ENCODE measurements around the gene DICER1. TPM values are rescaled to one million over a fixed set of nuclear protein-coding genes. Genes with fewer than 3 reads are reported as not detected.

The DICER1 gene
- total RNA-seq, 1 experiment from 2014 or later = 32.7 TPM

- ATAC-seq = no peak
- ChIA-PET CTCF (no interaction called here), POLR2A (no interaction called here)
- H3K27me3 ChIP-seq (ENCODE audit: control insufficient read depth, insufficient read depth, low read length) = no peaks in the 10 kb centered on the region
- H3K4me1 ChIP-seq (ENCODE audit: control insufficient read depth, insufficient read depth, low read length) = no peaks in the 10 kb centered on the region; the same call in 1 of the 2 replicates
- H3K36me3 ChIP-seq (ENCODE audit: control insufficient read depth, insufficient read depth, low read length) = no peaks in the 10 kb centered on the region; the same call in 1 of the 2 replicates
- no peak for DNase-seq (ENCODE audit: low read depth, low spot score)
- no peak overlapping the region for H3K27ac ChIP-seq (ENCODE audit: low read length)
- intact Hi-C loops (cut with micrococcal nuclease; ENCODE audit: unreplicated experiment) (no loop called here), in situ Hi-C loops (cut with HindIII; ENCODE audit: low pct_unique_long_range_greater_than_20kb, low sequenced_read_pairs) (no loop called here)
- H3K9me3 ChIP-seq (ENCODE audit: control insufficient read depth, insufficient read depth, low read depth, low read length) = no peaks in the 10 kb centered on the region
- BruUV-seq (replicated peaks) = no TSS peak
- TF ChIP-seq CTCF (IDR thresholded peaks at IDR 0.05) (no peak), TCF7L2 (IDR thresholded peaks at IDR 0.05; ENCODE audit: low read depth, low read length) (no peak), POLR2AphosphoS5 (IDR thresholded peaks at IDR 0.05; ENCODE audit: low read depth, low read length) (no peak), REST (IDR thresholded peaks at IDR 0.05; ENCODE audit: insufficient read depth in 1 of 2, low read depth in 2 of 2, low read length in 1 of 2) (no peak), SIN3A (IDR thresholded peaks at IDR 0.05; ENCODE audit: borderline replicate concordance, insufficient read depth, low read depth, low read length) (no peak)
- H3K4me3 ChIP-seq (ENCODE audit: low read depth in 2 of 2, low read length in 2 of 2) = no peak overlapping the region
Observed at GRCh38 chr14:95163132-95163531, 5.8 kb upstream of the DICER1 start.

GRCh38 chr14:95162641-95163040 lies 5.3 kb upstream of the DICER1 start:
- Histone ChIP-seq H3K9me3 (ENCODE audit: control insufficient read depth, insufficient read depth, low read depth, low read length) (no peaks in the 10 kb centered on the region), H3K4me1 (ENCODE audit: control insufficient read depth, insufficient read depth, low read length) (no peaks in the 10 kb centered on the region; the same call in 1 of the 2 replicates), H3K27me3 (ENCODE audit: control insufficient read depth, insufficient read depth, low read length) (no peaks in the 10 kb centered on the region), H3K27ac (ENCODE audit: low read length) (no peak overlapping the region), H3K4me3 (ENCODE audit: low read depth in 2 of 2, low read length in 2 of 2) (no peak overlapping the region), H3K36me3 (ENCODE audit: control insufficient read depth, insufficient read depth, low read length) (no peaks in the 10 kb centered on the region; the same call in 1 of the 2 replicates)
- intact Hi-C loops (cut with micrococcal nuclease; ENCODE audit: unreplicated experiment) (no loop called here), in situ Hi-C loops (cut with HindIII; ENCODE audit: low pct_unique_long_range_greater_than_20kb, low sequenced_read_pairs) (no loop called here)
- TF ChIP-seq POLR2AphosphoS5 (IDR thresholded peaks at IDR 0.05; ENCODE audit: low read depth, low read length) (no peak), TCF7L2 (IDR thresholded peaks at IDR 0.05; ENCODE audit: low read depth, low read length) (no peak), CTCF (IDR thresholded peaks at IDR 0.05) (no peak), REST (IDR thresholded peaks at IDR 0.05; ENCODE audit: insufficient read depth in 1 of 2, low read depth in 2 of 2, low read length in 1 of 2) (no peak), SIN3A (IDR thresholded peaks at IDR 0.05; ENCODE audit: borderline replicate concordance, insufficient read depth, low read depth, low read length) (no peak)
- ChIA-PET CTCF (no interaction called here), POLR2A (no interaction called here)
- ATAC-seq (no peak), DNase-seq (ENCODE audit: low read depth, low spot score) (no peak)
- no TSS peak for BruUV-seq (replicated peaks)
